HL-60/S4 (cell line): ENCODE results near the gene HDHD3.
"Not testable (repeated sequence)": the region's sequence is repeated elsewhere in the genome, so short reads cannot be mapped to it uniquely, and the experiment has no call there.

Experiments used
- in situ Hi-C: fragments of 300-500 bp; cut with MboI; formaldehyde crosslinking; loops from 2 replicates; pipeline ENCODE4 v1.14.3; 2022; ENCODE audit warnings: low sequenced_read_pairs

HDHD3 gene

GRCh38 chr9:113376634-113377567 is at the start of gene HDHD3:
HDHD3 (minus strand) TSS chr9:113376986; CDS start chr9:113374354, 2,632 bp downstream.
- in situ Hi-C loops, result no loop called here

GRCh38 chr9:113425072-113425471 is 48.3 kb upstream of the HDHD3 start:
- in situ Hi-C loops, result no loop called here

DNA sequence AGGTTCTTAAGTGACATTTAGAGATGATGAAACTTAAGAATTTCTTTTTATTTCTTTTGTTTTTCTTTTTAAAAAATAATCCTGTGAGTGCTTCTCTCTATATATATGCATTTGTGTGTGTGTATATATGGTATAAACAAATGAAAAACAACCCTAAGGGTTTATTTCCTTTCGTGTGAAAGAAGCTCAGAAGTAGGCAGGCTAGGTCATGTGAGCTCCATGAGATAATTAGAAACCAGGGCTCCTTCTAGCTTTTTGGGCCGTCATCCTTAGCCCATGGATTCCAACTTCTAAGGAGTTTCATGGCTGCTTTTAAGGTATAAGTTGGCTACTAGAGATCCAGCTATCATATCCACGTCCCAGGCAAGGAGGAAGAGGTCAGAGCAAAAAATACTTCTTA is 44.9 kb upstream of the HDHD3 start:
- in situ Hi-C loops, result no loop called here

DNA sequence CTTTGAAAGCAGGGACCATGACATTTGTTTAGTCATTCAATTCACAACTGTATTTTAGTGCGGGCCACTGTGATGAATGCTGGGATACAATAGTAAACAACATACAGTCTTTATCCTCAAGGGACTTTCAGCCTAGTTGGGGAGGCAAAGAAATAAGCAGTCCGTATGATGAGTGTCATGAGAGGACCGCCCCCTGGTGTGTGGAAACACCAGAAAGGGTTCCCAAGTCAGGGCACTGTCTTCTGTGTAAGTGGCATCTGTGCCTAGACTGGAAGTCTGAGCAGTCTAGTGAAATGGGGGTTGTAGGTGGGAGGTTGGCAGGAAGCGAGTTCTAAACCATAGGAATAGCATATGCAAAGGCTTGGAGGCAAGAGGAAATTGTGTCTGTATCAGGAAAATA is 40.6 kb upstream of the HDHD3 start:
- in situ Hi-C loops, result no loop called here

DNA sequence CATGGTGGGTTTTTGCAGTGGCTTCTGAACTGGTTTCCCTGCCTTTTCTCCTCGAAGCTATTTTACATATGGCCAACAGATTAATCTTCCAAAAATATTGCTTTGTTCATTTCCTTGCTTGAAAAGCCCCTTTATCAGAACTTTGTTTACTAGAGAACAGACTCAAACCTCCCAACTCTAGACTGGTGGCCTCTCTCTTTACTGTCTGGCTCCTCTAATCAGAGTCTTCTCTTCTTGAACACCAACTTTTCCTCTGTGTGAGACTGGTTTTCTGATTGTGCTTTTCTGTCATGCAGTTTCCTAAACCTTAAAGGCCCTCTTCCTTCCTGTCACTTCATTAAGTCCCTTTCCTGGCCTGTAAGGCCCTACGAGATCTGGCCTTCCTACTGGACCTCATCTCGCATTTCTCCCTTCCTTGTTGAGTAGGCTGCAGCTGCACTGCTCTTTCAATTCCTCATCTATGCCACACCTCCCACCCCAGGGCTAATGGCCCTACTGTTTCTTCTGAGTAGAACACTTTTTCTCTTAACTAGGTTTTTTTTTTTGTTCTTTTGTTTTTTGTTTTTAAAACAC is 39.4 kb upstream of the HDHD3 start:
- in situ Hi-C loops, result no loop called here

GRCh38 chr9:113410207-113410864 is 33.5 kb upstream of the HDHD3 start, which contains the start of the genes C9orf43 and POLE3:
C9orf43 (plus strand) TSS chr9:113410747; CDS start chr9:113413494, 2,747 bp downstream.
POLE3 (minus strand) TSS chr9:113410675; CDS start chr9:113410293, 382 bp downstream.
- in situ Hi-C loops, result no loop called here

DNA sequence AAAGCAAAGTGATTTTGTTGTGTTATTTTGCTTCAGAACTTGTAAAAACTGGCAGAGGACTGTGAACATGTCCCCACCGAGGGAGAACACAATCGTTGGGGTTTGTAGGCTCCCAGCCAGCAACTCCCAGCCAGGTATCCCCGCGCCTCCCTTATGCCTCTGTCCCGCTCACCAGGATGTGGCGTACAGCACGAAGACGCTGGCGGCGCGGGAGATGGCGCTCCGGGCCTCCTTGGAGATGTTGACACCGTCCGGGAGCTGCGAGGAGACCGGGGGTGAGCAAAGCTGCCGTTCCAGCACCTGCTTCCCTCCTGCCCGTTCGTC is 33.1 kb upstream of the HDHD3 start:
- in situ Hi-C loops, result no loop called here

DNA sequence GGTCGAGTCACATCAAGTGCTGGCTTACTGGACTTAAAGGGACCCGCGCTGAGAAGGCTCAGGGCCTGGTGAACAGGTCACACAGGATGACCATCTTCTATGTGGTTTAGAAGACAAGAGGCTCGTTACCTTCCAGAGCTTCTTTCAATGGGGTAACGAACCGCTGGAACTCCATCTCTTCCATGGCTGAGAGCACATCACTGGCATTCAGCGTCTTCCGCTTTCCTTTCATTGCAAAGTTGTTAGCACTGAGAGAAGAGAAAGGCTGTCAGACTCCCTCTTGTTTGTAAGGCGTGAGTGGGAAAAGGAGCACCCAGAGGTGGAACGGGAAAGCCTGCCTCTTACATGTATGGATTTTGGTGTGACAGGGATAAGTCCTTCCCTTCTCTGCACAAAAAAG is 32.7 kb upstream of the HDHD3 start:
- in situ Hi-C loops, result no loop called here

GRCh38 chr9:113406873-113407511 is 30.2 kb upstream of the HDHD3 start:
- in situ Hi-C loops, result not testable (repeated sequence)

- in situ Hi-C loops, result not testable (repeated sequence)
These were observed 29.6 kb upstream of the HDHD3 start for GRCh38 chr9:113406353-113406752.

GRCh38 chr9:113403646-113404045 is 26.9 kb upstream of the HDHD3 start:
- in situ Hi-C loops, result no loop called here

GRCh38 chr9:113401027-113401792 is 24.4 kb upstream of the HDHD3 start, which contains the start of gene ALAD:
ALAD (minus strand) TSS chr9:113401284; CDS start chr9:113393559, 7,725 bp downstream.
- in situ Hi-C loops, result no loop called here

- in situ Hi-C loops, result no loop called here
These were observed 22.9 kb upstream of the HDHD3 start for GRCh38 chr9:113399646-113400200.

DNA sequence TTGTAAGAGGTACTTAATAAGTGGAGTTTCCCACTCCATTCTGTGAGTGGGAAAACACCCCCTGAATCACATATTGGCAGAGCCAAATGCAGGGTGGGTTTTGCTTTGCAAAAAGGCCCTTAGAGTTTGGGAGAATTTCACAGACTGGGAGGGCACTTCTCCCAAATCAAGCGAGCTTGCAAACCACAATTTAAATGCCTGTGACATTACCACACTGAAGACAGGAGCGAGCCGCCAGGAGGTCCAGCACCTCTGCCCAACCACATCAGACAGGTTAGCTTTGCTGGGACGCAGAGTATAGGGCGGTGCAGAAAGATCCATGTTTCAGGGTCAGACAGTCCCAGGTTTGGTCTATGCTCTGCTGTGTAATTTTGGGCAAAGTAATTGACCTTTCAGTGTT is 22.0 kb upstream of the HDHD3 start:
- in situ Hi-C loops, result no loop called here

DNA sequence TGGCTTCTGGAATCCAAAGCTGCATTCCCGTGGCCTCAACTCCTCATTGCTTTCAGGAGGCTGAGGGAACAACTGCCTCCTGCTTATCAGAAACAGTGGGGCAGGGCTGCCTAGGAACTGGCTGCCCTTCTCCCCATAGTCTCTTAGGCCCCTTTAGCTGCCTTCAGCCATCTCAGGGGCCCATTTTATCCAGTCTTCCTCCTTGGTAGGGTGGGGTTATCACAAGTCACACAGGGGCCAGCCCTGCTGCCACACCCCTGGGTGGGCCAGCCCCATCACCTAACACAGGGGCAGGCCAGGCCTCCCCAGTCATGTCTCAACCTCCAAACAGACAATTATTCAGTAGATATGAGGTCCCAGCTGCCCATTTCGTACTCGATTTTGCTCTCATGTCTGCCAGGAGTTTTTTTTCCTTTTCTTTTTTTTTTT is 20.4 kb upstream of the HDHD3 start:
- in situ Hi-C loops, result no loop called here

GRCh38 chr9:113395000-113395861 is 18.4 kb upstream of the HDHD3 start:
- in situ Hi-C loops, result no loop called here

- in situ Hi-C loops, result no loop called here
These were observed 16.5 kb upstream of the HDHD3 start for GRCh38 chr9:113393281-113393680.

DNA sequence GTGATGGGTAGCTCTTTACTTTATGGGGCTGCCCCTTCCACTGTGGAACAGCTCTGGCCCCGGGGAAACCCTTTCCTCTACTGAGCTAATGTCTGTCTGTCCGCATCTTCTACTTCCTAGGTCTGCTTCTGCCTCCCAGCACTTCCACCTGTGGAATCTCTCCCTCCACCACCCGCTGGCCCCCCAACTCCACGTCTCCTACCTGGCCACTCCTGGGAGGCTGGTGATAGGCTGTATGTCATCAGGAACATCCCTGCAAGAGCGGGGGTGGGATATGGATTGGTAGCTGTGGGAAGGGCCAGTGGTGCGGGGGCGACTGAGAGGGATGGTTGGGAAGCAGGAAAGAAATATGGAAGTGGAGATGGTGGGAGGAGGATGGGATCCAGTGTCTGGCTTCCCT is 15.1 kb upstream of the HDHD3 start:
- in situ Hi-C loops, result no loop called here
